GM12872 (cell line): ENCODE measurements around the gene PPP1R14B.

ENCODE experiments used
- CTCF ChIP-seq: IDR thresholded peaks from 3 replicates; pipeline ENCODE4 v1.5.1; 2011; ENCODE audit warnings: low read depth, mild to moderate bottlenecking, low read length, moderate library complexity; ENCODE audit not compliant: insufficient read depth

The PPP1R14B gene

DNA sequence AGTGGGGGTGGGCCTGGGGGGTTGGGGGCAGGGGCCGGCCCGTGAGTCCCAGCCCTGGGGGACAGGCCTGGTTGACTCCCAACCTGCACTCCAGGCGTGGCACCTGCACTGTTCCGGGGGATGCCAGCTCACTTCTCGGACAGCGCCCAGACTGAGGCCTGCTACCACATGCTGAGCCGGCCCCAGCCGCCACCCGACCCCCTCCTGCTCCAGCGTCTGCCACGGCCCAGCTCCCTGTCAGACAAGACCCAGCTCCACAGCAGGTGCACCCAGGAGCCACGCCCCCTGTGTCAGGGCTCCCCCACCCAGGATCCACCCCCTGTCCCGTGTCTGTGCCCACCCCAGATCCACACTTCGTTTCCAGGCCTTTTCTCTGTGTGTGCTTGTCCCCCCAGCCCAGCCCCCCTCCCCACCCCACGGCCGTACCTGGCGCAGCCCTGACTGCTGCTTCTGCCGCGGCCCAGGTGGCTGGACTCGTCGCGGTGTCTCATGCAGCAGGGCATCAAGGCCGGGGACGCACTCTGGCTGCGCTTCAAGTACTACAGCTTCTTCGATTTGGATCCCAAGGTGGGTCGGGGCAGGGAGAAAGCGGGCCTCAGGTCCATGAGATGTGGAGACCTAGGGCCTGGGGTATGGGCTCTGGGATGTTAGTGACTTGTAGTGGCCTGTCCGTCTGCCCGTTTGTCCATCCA is 35.4 kb downstream of the PPP1R14B start:
- no peak for TF ChIP-seq CTCF

DNA sequence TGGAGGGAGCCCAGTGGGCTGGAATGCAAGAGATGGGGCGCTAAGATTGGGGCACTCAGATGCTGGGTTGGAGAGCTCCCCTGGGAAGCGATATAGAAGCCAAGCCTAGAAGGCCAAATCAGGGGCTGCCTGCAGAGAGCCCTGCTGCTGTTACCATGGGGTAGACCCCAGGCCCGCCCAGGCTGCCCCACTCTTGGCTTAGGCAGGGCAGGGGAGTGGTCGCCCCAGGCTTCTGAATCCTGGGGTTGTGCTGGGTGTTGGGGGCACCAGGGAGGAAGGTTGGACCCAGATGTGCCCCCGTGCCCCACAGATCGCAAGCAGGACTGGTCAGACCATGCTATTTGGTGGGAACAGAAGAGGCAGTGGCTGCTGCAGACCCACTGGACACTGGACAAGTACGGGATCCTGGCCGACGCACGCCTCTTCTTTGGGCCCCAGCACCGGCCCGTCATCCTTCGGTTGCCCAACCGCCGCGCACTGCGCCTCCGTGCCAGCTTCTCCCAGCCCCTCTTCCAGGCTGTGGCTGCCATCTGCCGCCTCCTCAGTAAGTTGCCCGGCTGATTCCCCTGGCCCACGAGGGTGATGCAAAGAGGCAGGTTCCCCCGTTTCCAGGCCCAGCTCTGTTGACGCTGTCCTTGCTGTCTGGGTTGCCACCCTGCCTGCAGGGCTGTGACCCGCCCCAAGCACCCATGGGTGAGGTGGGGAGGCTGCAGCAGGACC is 36.3 kb downstream of the PPP1R14B start:
- TF ChIP-seq CTCF = no peak

- TF ChIP-seq CTCF = no peak
These were observed 37.2 kb downstream of the PPP1R14B start for GRCh38 chr11:64209563-64209843.

- TF ChIP-seq CTCF = no peak
These were observed 37.8 kb downstream of the PPP1R14B start for GRCh38 chr11:64208796-64209562.

- TF ChIP-seq CTCF = no peak
These were observed 38.5 kb downstream of the PPP1R14B start for GRCh38 chr11:64208086-64208795.

DNA sequence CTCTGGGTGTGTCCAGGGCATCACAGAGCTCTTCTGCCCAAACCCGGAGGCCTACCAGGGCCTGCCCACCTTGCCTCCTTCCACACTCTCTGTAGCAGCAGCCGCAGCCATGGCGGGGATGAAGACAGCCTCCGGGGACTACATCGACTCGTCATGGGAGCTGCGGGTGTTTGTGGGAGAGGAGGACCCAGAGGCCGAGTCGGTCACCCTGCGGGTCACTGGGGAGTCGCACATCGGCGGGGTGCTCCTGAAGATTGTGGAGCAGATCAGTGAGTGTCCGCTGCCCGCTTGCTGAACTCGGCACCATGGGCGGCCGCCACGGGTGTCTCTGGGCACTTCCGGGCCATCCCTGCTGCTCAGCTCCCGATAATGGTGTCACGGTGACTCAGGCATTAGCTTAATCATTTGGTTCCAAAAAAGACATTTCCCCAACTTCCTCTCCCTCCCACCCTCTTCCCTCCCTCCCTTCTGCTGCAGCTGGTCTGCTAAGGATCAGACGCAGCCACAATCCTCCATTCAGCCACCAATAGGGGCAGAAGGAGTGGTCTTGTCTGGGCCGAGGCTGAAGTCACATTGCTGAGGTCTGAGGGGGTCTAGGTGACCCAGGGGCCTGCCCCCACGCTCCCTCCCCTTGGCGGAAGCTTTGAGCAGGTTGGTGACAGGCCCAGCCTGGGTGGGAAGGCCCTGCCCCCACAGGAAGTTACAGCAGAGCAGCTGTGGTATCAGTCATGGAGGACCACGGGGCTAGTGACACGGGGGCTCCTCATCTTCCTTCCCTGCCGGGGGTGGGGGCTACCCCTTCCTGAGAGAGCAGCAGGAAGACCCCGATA is 39.3 kb downstream of the PPP1R14B start:
- TF ChIP-seq CTCF = no peak
